Thoracic aorta (tissue), 2 donors: ENCODE measurements around the gene LRPPRC. TPM values are rescaled to one million over a fixed set of nuclear protein-coding genes. Genes with fewer than 3 reads are reported as not detected.

ENCODE experiments used
- ATAC-seq: fragments of 150-250 bp; one replicate; pipeline ENCODE4 v1.8.0; 2017; ENCODE audit warnings: low read depth; ENCODE audit not compliant: insufficient number of reproducible peaks, low FRiP score
- DNase-seq: peaks from one replicate; pipeline ENCODE4 v3.0.0-alpha.2; 2020; ENCODE audit warnings: low spot score
- H3K27ac ChIP-seq, 2 donors: fragments of 200-600 bp; sonication (generic); 1 replicate in 1 of 2; 2 replicates in 1 of 2; pipeline ENCODE4 v1.5.1; 2016; ENCODE audit warnings: mild to moderate bottlenecking in 2 of 2, moderate library complexity in 2 of 2
- H3K27me3 ChIP-seq: fragments of 200-600 bp; sonication (generic); replicated peaks from 2 replicates; pipeline ENCODE4 v1.6.0; 2016; ENCODE audit warnings: mild to moderate bottlenecking; ENCODE audit not compliant: insufficient read depth
- H3K36me3 ChIP-seq: fragments of 200-600 bp; sonication (generic); one replicate; pipeline ENCODE4 v1.5.1; 2016
- H3K4me1 ChIP-seq, 2 donors: fragments of 200-600 bp; sonication (generic); 1 replicate in 1 of 2; 2 replicates in 1 of 2; pipeline versions ENCODE4 v1.5.1 to v1.6.0; 2016; ENCODE audit warnings: low read depth in 2 of 2, mild to moderate bottlenecking in 1 of 2; ENCODE audit not compliant: control insufficient read depth in 1 of 2
- H3K4me3 ChIP-seq: fragments of 200-600 bp; sonication (generic); 2 replicates; pipeline ENCODE4 v1.5.1; 2016; ENCODE audit warnings: mild to moderate bottlenecking
- H3K9me3 ChIP-seq: fragments of 200-600 bp; sonication (generic); 2 replicates; pipeline ENCODE4 v1.5.1; 2016
- CTCF ChIP-seq: fragments of 200-600 bp; sonication (generic); IDR thresholded peaks from one replicate; pipeline ENCODE4 v1.5.1; 2019; ENCODE audit warnings: antibody characterized with exemption
- total RNA-seq, 2 donors: library from RNA; depleted of rRNA; stranded (reverse); fragments of >200 nt; gene quantifications; one replicate each; pipeline versions ENCODE4 v1.1.0 to v1.2.3, GENCODE V29; 2016

Gene LRPPRC
- total RNA-seq, 2 donors from 2014 or later = 37.0 to 55.4 TPM

GRCh38 chr2:43943809-43944452 lies 51.9 kb downstream of the LRPPRC start:
- Histone ChIP-seq H3K27me3 (no peaks in the 10 kb centered on the region), H3K9me3 (no peaks in the 10 kb centered on the region), H3K4me3 (no peak overlapping the region), H3K27ac (no peak overlapping the region), H3K36me3 (peaks cover 34% of the 10 kb centered on the region), H3K4me1 (no peaks in the 10 kb centered on the region)
- ATAC-seq = no peak
- DNase-seq = no peak
- TF ChIP-seq CTCF = no peak

GRCh38 chr2:43943323-43943722 lies 52.5 kb downstream of the LRPPRC start:
- no peaks in the 10 kb centered on the region for H3K27me3 ChIP-seq
- H3K27ac ChIP-seq = no peak overlapping the region
- TF ChIP-seq CTCF = no peak
- DNase-seq = no peak
- peaks cover 30% of the 10 kb centered on the region for H3K36me3 ChIP-seq
- no peaks in the 10 kb centered on the region for H3K4me1 ChIP-seq
- no peaks in the 10 kb centered on the region for H3K9me3 ChIP-seq
- no peak overlapping the region for H3K4me3 ChIP-seq
- ATAC-seq = no peak

- Histone ChIP-seq H3K4me1 (no peaks in the 10 kb centered on the region), H3K36me3 (peaks cover 26% of the 10 kb centered on the region), H3K27me3 (no peaks in the 10 kb centered on the region), H3K4me3 (no peak overlapping the region), H3K9me3 (no peaks in the 10 kb centered on the region), H3K27ac (no peak overlapping the region)
- ATAC-seq (no peak), DNase-seq (no peak)
- no peak for TF ChIP-seq CTCF
These were observed 52.9 kb downstream of the LRPPRC start for GRCh38 chr2:43942881-43943280.

GRCh38 chr2:43941966-43942365 lies 53.8 kb downstream of the LRPPRC start:
- Histone ChIP-seq H3K9me3 (no peaks in the 10 kb centered on the region), H3K4me1 (no peaks in the 10 kb centered on the region), H3K27me3 (no peaks in the 10 kb centered on the region), H3K36me3 (peaks cover 22% of the 10 kb centered on the region), H3K27ac (no peak overlapping the region), H3K4me3 (no peak overlapping the region)
- DNase-seq (no peak), ATAC-seq (no peak)
- no peak for TF ChIP-seq CTCF

GRCh38 chr2:43941359-43941758 lies 54.4 kb downstream of the LRPPRC start:
- H3K36me3 ChIP-seq = peaks cover 16% of the 10 kb centered on the region
- no peak for ATAC-seq
- no peak for TF ChIP-seq CTCF

More at GRCh38 chr2:43941359-43941758, 54.4 kb downstream of the LRPPRC start:
- Histone ChIP-seq H3K27ac (no peak overlapping the region), H3K4me1 (no peaks in the 10 kb centered on the region), H3K4me3 (no peak overlapping the region), H3K9me3 (no peaks in the 10 kb centered on the region), H3K27me3 (no peaks in the 10 kb centered on the region)
- DNase-seq = no peak
